ENCODE measurements around the gene GNA12. TPM values are rescaled to one million over a fixed set of nuclear protein-coding genes. Genes with fewer than 3 reads are reported as not detected.

Gene GNA12, protein sequence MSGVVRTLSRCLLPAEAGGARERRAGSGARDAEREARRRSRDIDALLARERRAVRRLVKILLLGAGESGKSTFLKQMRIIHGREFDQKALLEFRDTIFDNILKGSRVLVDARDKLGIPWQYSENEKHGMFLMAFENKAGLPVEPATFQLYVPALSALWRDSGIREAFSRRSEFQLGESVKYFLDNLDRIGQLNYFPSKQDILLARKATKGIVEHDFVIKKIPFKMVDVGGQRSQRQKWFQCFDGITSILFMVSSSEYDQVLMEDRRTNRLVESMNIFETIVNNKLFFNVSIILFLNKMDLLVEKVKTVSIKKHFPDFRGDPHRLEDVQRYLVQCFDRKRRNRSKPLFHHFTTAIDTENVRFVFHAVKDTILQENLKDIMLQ
- 36.4 TPM for polyA plus RNA-seq (2012; ENCODE audit: insufficient read depth, insufficient read length)

- DNase-seq (ENCODE audit: low read depth, low spot score): peak; percentile 94
- peak within 1 kb of the TSS; percentile 62 for H3K4me3 ChIP-seq (ENCODE audit: low read length)
Observed at GRCh38 chr7:2844153-2845033, at the start of gene GNA12. Gene GNA12 (minus strand): TSS chr7:2844308. CDS start chr7:2844161, 147 bp downstream.

- no peak for DNase-seq (ENCODE audit: low read depth, low spot score)
- no peak overlapping the region for H3K4me3 ChIP-seq (ENCODE audit: low read length)
Observed at GRCh38 chr7:2893411-2893861, 49.3 kb upstream of the GNA12 start.

DNA sequence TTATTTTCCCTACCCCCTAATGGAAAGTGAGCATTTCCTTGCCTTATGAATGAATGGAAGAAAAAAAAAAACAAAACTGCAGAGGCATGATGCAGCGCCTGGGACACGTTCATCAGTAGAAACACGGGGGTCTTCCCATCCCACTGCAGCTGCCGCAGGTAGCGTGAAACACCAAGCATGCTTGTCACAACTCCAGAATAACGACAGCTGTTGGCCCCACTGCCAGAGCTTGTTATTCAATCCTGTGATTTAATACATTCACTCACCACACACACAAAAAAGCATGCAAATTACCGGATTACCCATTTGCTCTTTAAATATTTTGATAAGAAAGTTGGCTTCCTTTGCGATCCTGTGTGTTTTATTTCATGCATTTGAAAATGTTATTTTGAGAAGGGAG lies 48.4 kb upstream of the GNA12 start:
- H3K4me3 ChIP-seq (ENCODE audit: low read length): no peak overlapping the region
- no peak for DNase-seq (ENCODE audit: low read depth, low spot score)

- DNase-seq (ENCODE audit: low read depth, low spot score): no peak
- no peak overlapping the region for H3K4me3 ChIP-seq (ENCODE audit: low read length)
Observed at GRCh38 chr7:2887816-2888215, 43.7 kb upstream of the GNA12 start.

DNA sequence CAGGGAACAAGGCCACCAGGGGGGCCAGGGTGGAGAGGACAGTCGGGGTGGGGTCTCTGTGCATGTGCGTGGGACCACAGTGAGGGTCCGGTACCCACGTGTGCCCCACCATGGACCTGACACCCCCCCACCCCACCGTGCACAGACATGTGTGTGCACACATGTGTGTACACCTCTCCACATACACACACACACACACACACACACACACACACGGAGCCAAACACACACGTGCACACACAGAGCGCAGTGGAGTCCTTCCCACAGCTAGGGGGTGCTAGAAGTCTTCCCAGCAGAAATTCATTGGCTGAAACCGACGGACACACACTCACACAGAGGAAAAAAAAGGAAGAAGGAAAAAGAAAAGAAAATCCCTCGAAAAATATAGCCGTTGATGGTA lies 42.8 kb upstream of the GNA12 start:
- peak; percentile 56 for DNase-seq (ENCODE audit: low read depth, low spot score)
- no peak overlapping the region for H3K4me3 ChIP-seq (ENCODE audit: low read length)

DNA sequence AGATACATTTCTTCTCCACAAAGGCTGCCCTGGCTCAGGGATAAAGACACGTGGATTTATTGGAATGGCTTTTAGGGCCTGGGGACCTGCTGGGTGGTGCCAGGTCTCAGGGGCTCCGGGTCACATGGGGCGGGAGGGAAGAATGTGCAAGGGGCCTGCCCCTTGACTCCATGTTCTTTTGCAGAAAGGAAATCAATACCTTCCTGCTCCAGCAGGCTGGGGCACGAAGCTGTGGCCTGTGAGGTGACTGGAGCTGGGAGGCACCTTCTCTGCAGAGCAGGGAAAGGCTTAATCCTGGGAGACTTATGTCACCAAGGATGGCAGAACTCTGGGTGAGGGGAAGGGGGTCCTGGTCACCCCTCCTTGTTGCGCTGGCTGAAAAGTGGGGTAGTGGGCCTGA lies 42.3 kb upstream of the GNA12 start:
- no peak for DNase-seq (ENCODE audit: low read depth, low spot score)
- H3K4me3 ChIP-seq (ENCODE audit: low read length): no peak overlapping the region

DNA sequence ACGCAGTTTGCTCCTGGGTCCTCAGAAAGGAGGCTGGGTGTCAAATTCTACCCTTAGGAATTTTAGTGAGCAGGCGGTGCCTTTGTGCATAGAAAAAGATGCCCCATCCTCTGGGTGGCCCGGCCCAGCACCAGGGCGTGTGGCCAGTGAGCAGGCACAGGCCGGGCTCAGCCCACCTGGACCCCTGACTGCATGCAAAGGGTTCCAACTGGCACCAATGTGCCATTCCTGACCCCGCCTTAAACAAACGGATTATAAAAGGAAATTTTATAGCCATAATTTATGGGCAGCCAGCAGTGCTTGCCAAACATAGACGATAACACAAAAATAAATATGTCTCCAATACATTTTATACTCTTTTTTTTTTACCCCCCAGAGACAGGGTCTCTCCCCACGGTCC lies 40.1 kb upstream of the GNA12 start:
- no peak for DNase-seq (ENCODE audit: low read depth, low spot score)
- H3K4me3 ChIP-seq (ENCODE audit: low read length): no peak overlapping the region

- H3K4me3 ChIP-seq (ENCODE audit: low read length): no peak overlapping the region
- DNase-seq (ENCODE audit: low read depth, low spot score): no peak
Observed at GRCh38 chr7:2883101-2883500, 39.0 kb upstream of the GNA12 start.

- no peak overlapping the region for H3K4me3 ChIP-seq (ENCODE audit: low read length)
- no peak for DNase-seq (ENCODE audit: low read depth, low spot score)
Observed at GRCh38 chr7:2882111-2882510, 38.0 kb upstream of the GNA12 start.

DNA sequence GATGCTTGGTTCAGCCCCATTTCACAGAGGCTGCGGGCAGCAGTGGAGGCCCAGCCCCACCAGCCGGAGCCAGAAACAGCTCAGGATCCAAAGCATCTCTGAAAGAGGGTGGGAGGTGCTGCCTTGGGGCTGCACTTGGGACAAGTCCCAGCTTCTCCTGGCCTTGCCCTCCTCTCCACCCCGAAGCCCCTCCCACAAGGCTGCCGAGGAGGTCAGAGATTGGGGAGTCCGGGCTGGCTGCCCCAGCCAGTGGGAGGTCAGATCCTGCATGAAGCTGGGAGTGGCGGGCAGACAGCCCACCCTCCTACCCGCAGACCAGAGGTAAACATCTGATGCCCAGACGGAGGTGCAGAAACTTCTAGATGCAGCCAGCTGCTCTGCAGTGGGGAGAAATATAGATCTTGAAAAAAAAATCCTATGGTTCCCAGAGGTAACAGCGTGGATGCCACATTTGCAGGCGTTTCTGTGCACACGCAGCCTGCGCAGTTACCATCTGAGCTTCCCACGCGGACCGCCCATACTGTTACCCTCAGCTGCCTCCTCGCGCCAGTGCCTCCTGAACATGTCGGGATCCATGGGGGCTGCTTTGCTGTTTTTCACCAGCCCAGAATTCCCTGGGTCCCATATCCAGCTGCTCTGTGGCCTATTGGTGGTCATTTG lies 36.9 kb upstream of the GNA12 start:
- no peak for DNase-seq (ENCODE audit: low read depth, low spot score)
- H3K4me3 ChIP-seq (ENCODE audit: low read length): no peak overlapping the region

- no peak overlapping the region for H3K4me3 ChIP-seq (ENCODE audit: low read length)
- DNase-seq (ENCODE audit: low read depth, low spot score): no peak
Observed at GRCh38 chr7:2880051-2880450, 35.9 kb upstream of the GNA12 start.

DNA sequence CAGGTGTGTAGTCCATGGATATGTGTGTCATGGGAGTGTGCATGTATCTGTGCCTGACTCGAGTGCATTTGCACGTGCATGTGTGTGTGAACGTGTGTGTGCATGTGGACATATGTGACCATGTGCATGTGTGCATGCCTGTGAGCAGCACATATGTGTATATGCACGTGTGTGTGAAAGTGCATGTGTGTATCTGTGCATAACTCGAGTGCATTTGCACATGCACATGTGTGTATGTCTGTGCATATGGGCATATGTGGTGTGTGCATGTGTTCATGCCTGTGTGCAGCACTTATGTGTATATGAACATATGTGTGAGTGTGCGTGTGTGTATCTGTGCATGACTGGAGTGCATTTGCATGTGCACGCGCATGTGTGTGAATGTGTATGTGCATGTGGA lies 35.2 kb upstream of the GNA12 start:
- H3K4me3 ChIP-seq (ENCODE audit: low read length): no peak overlapping the region
- no peak for DNase-seq (ENCODE audit: low read depth, low spot score)

GRCh38 chr7:2878306-2878705 lies 34.2 kb upstream of the GNA12 start:
- H3K4me3 ChIP-seq (ENCODE audit: low read length): no peak overlapping the region
- peak; percentile 53 for DNase-seq (ENCODE audit: low read depth, low spot score)

GRCh38 chr7:2876031-2876731 lies 32.1 kb upstream of the GNA12 start:
- H3K4me3 ChIP-seq (ENCODE audit: low read length): no peak overlapping the region
- no peak for DNase-seq (ENCODE audit: low read depth, low spot score)

DNA sequence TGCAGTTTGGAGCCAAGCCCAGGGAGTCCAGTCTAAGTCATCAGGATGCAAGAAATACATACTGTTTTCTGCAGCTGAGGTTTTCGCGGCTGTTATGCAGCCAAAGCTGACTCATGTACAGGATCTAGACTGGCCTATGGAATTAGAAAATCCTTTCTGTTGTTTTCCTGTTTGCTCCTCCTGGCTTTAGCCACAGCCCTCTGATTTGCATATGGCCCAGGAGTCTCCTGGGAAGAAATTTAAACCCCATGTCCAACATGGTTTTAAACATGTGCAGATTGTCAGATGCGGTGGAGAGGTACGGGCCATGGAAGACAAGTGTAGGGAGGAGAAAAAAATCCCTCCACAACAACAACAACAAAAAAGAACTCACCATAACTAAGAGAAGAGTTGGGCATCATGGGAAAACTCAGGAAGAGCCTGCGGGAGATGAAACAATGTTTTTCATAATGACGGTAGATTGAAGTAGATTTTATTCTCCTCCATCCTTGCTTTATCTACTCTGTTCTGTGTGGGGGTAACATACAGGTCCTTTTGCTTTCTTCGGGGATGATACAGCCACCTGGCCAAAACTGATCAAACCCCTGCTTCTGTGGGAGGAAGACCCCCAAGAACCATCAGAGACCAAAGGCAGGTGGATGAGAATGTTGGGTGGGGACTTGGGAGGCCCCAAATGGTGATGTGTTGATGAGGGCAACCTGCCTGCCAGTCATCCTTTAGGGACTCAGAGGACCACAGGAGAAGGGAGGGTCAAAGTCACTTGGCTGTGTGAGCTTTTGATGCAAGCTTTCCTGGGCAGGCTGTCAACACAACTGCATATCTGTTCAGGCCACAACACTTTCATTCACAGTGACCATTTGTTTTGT lies 29.8 kb upstream of the GNA12 start:
- DNase-seq (ENCODE audit: low read depth, low spot score): no peak

DNA sequence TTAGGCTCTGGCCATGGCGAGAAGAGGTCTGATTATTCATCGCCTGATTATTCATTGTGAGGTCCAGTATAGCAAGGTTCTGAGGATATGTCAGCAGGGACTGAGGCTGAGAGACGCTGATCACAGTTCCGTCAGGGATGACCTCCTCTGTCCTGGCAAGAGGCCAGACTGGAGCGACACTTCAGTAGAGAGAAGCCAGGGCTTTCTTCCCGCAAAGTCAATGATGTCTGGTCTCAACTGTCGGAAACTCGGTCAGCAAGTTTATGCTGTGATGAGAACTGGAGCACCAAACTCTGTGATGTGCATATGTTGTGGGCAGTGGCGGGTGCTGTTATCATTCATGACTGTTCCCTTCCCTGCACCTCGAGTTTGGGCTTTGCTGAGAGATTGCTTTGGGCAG lies 29.0 kb upstream of the GNA12 start:
- no peak overlapping the region for H3K4me3 ChIP-seq (ENCODE audit: low read length)
- no peak for DNase-seq (ENCODE audit: low read depth, low spot score)

More for the DNA sequence above, 29.8 kb upstream of the GNA12 start:
- H3K4me3 ChIP-seq (ENCODE audit: low read length): no peak overlapping the region

DNA sequence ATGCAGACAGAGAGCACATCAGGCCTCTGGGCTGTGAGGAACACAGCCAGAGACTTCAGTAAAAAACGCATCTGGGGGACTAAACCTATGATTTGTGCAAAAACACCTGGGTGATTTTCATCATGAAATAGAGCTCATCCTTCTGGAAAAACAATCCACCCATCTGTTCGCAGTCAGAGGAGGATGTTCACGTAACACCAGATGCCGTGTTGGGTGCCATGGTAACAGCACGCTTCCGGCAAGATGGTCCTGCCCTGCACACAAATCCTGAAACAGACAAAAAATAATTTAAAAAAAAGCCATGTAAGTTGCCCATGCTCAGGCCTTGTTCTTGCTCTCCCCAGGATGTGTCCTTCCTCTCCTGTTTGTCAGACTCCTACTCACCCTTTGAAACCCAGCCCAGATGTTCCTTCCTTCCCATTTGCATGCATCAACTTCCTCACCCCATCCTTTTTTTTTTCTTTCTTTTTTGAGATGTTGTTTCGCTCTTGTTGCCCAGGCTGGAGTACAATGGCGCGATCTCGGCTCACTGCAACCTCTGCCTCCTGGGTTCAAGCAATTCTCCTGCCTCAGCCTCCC lies 28.3 kb upstream of the GNA12 start:
- no peak overlapping the region for H3K4me3 ChIP-seq (ENCODE audit: low read length)
- DNase-seq (ENCODE audit: low read depth, low spot score): no peak

DNA sequence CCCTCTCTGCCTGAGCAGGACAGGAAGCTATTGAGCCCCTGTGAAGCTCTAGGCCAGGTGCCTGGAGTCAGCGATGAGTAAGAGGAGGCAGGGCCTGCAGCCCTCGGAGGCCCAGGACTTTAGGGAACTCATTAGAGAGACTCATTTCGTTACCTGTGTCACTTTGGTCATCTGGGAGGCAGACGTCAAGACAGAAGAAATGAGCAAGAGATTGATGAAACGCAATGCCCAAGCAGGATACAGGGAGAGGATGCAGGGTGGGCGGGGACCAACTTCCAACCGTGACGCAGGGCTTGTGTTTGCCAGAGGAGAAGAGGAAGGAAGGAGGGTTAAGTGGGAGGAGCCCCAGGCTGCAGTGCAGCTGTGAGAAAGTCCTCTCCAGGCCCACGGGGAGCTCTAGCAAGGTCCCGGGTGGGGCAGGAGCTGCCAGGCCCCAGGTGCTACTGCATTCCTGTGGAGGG lies 26.4 kb upstream of the GNA12 start:
- H3K4me3 ChIP-seq (ENCODE audit: low read length): peak overlapping the region; percentile 39
- peak; percentile 77 for DNase-seq (ENCODE audit: low read depth, low spot score)

Data from Jurkat, Clone E6-1 (cell line).